Upper lobe of right lung (tissue), 1 donor: ENCODE data around the gene GORASP2. TPM values are rescaled to one million over a fixed set of nuclear protein-coding genes. Genes with fewer than 3 reads are reported as not detected.

Source experiments
- ATAC-seq: fragments of 200-7000 bp; cut with Tn5 transposase; one replicate; pipeline ENCODE4 v1.9.1; 2020; ENCODE audit warnings: mild to moderate bottlenecking, moderate library complexity
- DNase-seq: peaks from one replicate; pipeline ENCODE4 v3.0.0-alpha.2; 2020
- H3K27ac ChIP-seq: fragments of 200-600 bp; one replicate; pipeline ENCODE4 v1.8.0; 2022
- H3K27me3 ChIP-seq: fragments of 200-600 bp; one replicate; pipeline ENCODE4 v1.8.0; 2022; ENCODE audit warnings: mild to moderate bottlenecking
- H3K36me3 ChIP-seq: fragments of 200-600 bp; one replicate; pipeline ENCODE4 v1.8.0; 2022
- H3K4me1 ChIP-seq: fragments of 200-600 bp; one replicate; pipeline ENCODE4 v1.8.0; 2022
- H3K4me3 ChIP-seq: fragments of 200-600 bp; one replicate; pipeline ENCODE4 v1.8.0; 2022; ENCODE audit warnings: mild to moderate bottlenecking
- H3K9me3 ChIP-seq: fragments of 200-600 bp; one replicate; pipeline ENCODE4 v1.8.0; 2022
- CTCF ChIP-seq: fragments of 200-600 bp; IDR thresholded peaks from one replicate; pipeline ENCODE4 v1.8.0; 2022; ENCODE audit warnings: antibody characterized with exemption
- intact Hi-C: fragments of 100-400 bp; cut with DNase I; formaldehyde crosslinking; loops from one replicate; pipeline ENCODE4 v1.11.0; 2022
- total RNA-seq: library from RNA; stranded (reverse); fragmentation: NEBNext Ultra II Directional; extraction: Animal tissue kit (Norgen Biotek cat#: 25700); gene quantifications from one replicate; pipeline ENCODE4 v1.2.1, GENCODE V29; 2021
- donor health status: DM: no; HTN: yes; CAD: no; lungs with severe emphysema.

The GORASP2 gene
- total RNA-seq, 1 donor from 2014 or later: 69.7 TPM

GRCh38 chr2:170969030-170969429, 40.0 kb downstream of the GORASP2 start:
- intact Hi-C loops: no loop called here
- no peak for ATAC-seq
- no peak overlapping the region for H3K27ac ChIP-seq
- no peaks in the 10 kb centered on the region for H3K9me3 ChIP-seq
- no peak for TF ChIP-seq CTCF
- peaks cover 7% of the 10 kb centered on the region for H3K4me1 ChIP-seq
- H3K27me3 ChIP-seq: no peaks in the 10 kb centered on the region
- H3K4me3 ChIP-seq: no peak overlapping the region
- peaks cover 36% of the 10 kb centered on the region for H3K36me3 ChIP-seq
- DNase-seq: no peak

- no peak for ATAC-seq
These were observed 40.9 kb downstream of the GORASP2 start for GRCh38 chr2:170969872-170970496.

GRCh38 chr2:170971071-170971470, 42.0 kb downstream of the GORASP2 start:
- intact Hi-C loops: loop anchor here (5.0 kb wide), 1 partner anchor 441 kb away; no protein-coding TSS in a partner anchor
- no peak for DNase-seq
- TF ChIP-seq CTCF: no peak

More at GRCh38 chr2:170969872-170970496, 40.9 kb downstream of the GORASP2 start:
- H3K4me1 ChIP-seq: peaks cover 9% of the 10 kb centered on the region
- TF ChIP-seq CTCF: no peak
- intact Hi-C loops: loop anchor here (5.0 kb wide), 1 partner anchor 442 kb away; no protein-coding TSS in a partner anchor
- no peak overlapping the region for H3K27ac ChIP-seq
- H3K36me3 ChIP-seq: peaks cover 26% of the 10 kb centered on the region
- no peaks in the 10 kb centered on the region for H3K9me3 ChIP-seq
- H3K4me3 ChIP-seq: no peak overlapping the region
- H3K27me3 ChIP-seq: no peaks in the 10 kb centered on the region
- DNase-seq: no peak

GRCh38 chr2:170972296-170973224, 43.5 kb downstream of the GORASP2 start:
- Histone ChIP-seq H3K36me3 (peaks cover under 1% of the 10 kb centered on the region), H3K4me1 (peaks cover 9% of the 10 kb centered on the region), H3K27me3 (no peaks in the 10 kb centered on the region), H3K4me3 (no peak overlapping the region), H3K9me3 (no peaks in the 10 kb centered on the region), H3K27ac (no peak overlapping the region)
- DNase-seq (no peak), ATAC-seq (no peak)
- TF ChIP-seq CTCF: no peak
- intact Hi-C loops: loop anchor here (5.0 kb wide), 1 partner anchor 440 kb away; no protein-coding TSS in a partner anchor

More at GRCh38 chr2:170971071-170971470, 42.0 kb downstream of the GORASP2 start:
- Histone ChIP-seq H3K9me3 (no peaks in the 10 kb centered on the region), H3K27ac (no peak overlapping the region), H3K27me3 (no peaks in the 10 kb centered on the region), H3K4me3 (no peak overlapping the region), H3K4me1 (peaks cover 9% of the 10 kb centered on the region), H3K36me3 (peaks cover 15% of the 10 kb centered on the region)
- no peak for ATAC-seq

GRCh38 chr2:170973225-170973491, 44.1 kb downstream of the GORASP2 start:
- Histone ChIP-seq H3K27me3 (no peaks in the 10 kb centered on the region), H3K27ac (no peak overlapping the region), H3K9me3 (no peaks in the 10 kb centered on the region), H3K36me3 (no peaks in the 10 kb centered on the region), H3K4me3 (peak overlapping the region; percentile 81), H3K4me1 (peaks cover 9% of the 10 kb centered on the region)
- DNase-seq (no peak), ATAC-seq (no peak)
- TF ChIP-seq CTCF: no peak
- intact Hi-C loops: loop anchor here (5.0 kb wide), 1 partner anchor 439 kb away; no protein-coding TSS in a partner anchor
